Measurements from ENCODE around the gene ST6GALNAC6.

ST6GALNAC6 gene

DNA sequence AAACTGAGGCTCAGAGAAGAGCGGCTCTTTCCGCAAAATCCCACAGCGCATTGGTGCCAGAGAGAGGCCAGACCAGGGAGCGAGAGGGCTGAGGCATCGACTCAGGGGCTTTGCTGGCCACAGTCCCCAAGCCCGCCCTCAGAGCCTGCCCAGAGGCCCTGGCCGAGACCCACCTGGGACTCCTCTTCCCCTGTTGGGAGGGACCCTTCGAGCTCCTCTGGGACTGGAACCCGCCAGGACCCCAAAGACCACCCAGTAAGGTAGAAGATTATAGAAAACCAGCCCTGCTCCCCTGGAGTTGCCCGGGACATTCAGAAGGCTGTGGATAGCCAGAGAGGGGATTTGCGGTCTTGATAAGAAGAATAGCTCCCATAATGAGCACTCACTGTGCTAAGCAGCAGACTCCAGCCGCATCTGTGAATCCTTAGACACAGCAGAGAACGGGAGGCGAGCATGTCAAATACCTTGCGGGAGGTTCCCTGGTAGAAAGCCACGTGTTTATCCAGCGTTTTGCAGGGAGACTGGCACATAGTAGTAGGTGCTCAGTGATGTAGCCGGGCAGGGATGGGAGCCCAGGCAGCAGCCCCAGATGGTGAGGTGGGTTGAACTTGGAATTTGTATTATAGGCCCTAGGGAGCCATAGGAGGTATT lies 21.3 kb downstream of the ST6GALNAC6 start:
- H3K27me3 ChIP-seq (ENCODE audit: control insufficient read depth in 1 of 2, insufficient read depth in 2 of 2, low read length in 2 of 2) = no peaks in the 10 kb centered on the region
- H3K9me3 ChIP-seq (ENCODE audit: control insufficient read depth in 2 of 2, low read length in 2 of 2) = no peaks in the 10 kb centered on the region
- peak overlapping the region; percentile 86 to 91 for H3K4me3 ChIP-seq (ENCODE audit: low read length in 2 of 2)
- peak overlapping the region; percentile 76 to 90 for H3K9ac ChIP-seq (ENCODE audit: low read length in 2 of 2)
- H3K36me3 ChIP-seq (ENCODE audit: control insufficient read depth in 2 of 2, insufficient read depth in 2 of 2, low read length in 2 of 2) = no peaks in the 10 kb centered on the region
- peak overlapping the region; percentile 24 for H3K27ac ChIP-seq (ENCODE audit: low read length)
- peaks cover 49% of the 10 kb centered on the region for H3K4me1 ChIP-seq (ENCODE audit: control insufficient read depth, insufficient read depth, low read length)

DNA sequence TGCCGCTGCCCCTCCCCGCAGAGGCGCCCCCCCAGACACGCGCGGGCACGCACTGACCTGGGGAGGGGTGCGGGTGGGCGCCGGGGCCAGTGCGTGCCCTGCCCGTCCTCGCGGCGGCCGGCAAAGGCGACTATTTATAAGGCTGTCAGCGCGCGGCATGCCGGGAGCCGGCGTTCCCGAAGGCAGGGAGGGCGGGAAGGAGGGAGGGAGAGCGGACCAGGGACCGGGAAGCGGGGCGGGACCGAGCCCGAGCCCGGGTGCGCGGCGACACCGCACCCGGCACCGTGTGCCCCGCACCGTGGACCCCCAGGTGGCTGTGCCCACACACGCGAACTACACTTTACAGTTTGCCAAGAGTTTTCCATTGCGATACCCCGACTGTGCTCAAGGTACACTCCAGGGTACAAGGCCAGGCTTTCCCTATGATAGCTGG lies 21.8 kb downstream of the ST6GALNAC6 start, which contains the start of gene AK1:
TSS of gene AK1 (minus strand) at position 110 of the 433 bp plus-strand sequence. CDS start 3,058 bp downstream, outside the sequence.
- H3K4me3 ChIP-seq (ENCODE audit: low read length in 2 of 2) = peak within 1 kb of the TSS; percentile 86 to 91
- H3K9me3 ChIP-seq (ENCODE audit: control insufficient read depth in 2 of 2, low read length in 2 of 2) = no peaks in the 10 kb centered on the region
- peak within 1 kb of the TSS; percentile 76 to 90 for H3K9ac ChIP-seq (ENCODE audit: low read length in 2 of 2)
- no peaks in the 10 kb centered on the region for H3K27me3 ChIP-seq (ENCODE audit: control insufficient read depth in 1 of 2, insufficient read depth in 2 of 2, low read length in 2 of 2)
- peak within 1 kb of the TSS; percentile 60 for H3K27ac ChIP-seq (ENCODE audit: low read length)
- no peaks in the 10 kb centered on the region for H3K36me3 ChIP-seq (ENCODE audit: control insufficient read depth in 2 of 2, insufficient read depth in 2 of 2, low read length in 2 of 2)
- peaks cover 49% of the 10 kb centered on the region for H3K4me1 ChIP-seq (ENCODE audit: control insufficient read depth, insufficient read depth, low read length)

DNA sequence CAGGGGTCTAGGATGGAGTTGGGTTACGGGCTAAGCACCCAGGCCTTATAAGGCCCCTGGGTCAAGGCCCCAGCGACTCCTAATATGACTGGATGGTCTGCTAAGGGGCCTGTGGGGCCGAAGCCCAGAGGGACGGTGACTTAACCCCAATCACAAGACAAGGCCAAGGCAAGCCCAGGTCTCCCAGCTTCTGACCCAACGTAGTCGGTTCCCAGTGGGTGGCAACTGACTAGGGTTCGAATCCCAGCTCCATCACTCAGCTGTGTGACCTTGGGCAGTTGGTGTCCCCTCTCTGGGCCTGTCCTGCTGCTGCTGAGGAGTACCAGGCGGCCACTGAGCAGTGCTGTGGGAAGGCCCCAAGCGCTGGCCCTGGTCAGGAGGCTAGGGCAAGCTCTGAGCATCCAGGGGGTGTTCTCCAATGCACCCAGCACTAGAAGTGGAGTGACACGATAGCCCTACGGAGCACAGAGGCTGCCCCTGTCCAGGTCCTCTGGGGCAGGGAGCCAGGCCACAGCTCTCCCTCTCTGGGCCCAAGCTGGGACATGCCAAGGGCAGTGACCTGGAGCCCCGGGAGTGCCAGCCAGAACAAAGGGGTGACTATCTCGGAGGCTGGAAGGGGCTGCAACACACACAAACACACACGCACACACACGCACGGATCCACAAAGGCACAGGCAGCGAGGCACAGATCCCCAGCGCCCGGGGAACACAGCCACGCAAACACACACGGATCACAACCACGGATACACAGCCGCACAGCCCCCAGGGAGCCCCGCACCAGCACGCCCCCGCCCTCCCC lies 22.4 kb downstream of the ST6GALNAC6 start:
- H3K36me3 ChIP-seq (ENCODE audit: control insufficient read depth in 2 of 2, insufficient read depth in 2 of 2, low read length in 2 of 2) = peaks cover 0 to 4% of the 10 kb centered on the region in 2 donors
- peaks cover 49% of the 10 kb centered on the region for H3K4me1 ChIP-seq (ENCODE audit: control insufficient read depth, insufficient read depth, low read length)
- H3K27me3 ChIP-seq (ENCODE audit: control insufficient read depth in 1 of 2, insufficient read depth in 2 of 2, low read length in 2 of 2) = no peaks in the 10 kb centered on the region
- peak overlapping the region; percentile 60 for H3K27ac ChIP-seq (ENCODE audit: low read length)
- H3K4me3 ChIP-seq (ENCODE audit: low read length in 2 of 2) = peak overlapping the region; percentile 86 to 91
- peak overlapping the region; percentile 67 to 74 for H3K9ac ChIP-seq (ENCODE audit: low read length in 2 of 2)
- H3K9me3 ChIP-seq (ENCODE audit: control insufficient read depth in 2 of 2, low read length in 2 of 2) = no peaks in the 10 kb centered on the region

DNA sequence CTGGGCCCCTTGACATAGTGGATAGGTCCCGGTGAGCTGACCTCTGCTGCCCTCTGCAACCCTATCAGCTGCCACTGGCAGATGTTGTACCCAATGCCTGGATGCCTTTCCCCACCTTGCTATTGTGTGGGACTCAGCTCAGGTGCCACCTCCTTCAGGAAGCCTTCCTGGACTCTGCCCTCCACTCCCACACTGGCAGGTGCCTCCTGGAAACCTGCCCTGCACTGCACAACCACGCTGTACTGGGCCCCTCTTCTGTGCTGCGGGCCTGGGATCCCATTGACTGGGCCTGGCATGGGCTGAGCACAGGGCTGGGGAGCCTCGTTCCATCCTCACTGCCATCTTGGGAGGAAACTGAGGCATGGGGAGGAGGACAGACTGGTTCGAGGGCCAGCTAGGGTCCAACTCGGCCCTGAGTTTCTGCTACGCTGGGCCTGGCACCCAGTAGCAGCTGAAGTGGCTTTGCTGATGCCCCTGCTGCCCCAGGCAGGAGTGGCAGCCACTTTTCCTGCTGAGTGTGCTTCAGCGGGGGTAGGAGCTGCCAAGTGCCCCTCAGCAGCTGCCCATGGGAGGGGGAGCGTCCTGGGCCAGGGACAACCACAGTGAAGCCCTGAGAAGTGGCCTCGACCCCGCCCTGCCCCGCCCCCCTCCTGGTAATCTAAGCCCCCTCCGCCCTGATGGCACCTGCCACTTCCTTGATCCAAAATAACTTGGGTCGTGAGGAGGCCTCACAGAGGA lies 23.2 kb downstream of the ST6GALNAC6 start:
- no peaks in the 10 kb centered on the region for H3K9me3 ChIP-seq (ENCODE audit: control insufficient read depth in 2 of 2, low read length in 2 of 2)
- H3K27ac ChIP-seq (ENCODE audit: low read length) = peak overlapping the region; percentile 24
- peak overlapping the region; percentile 86 to 91 for H3K4me3 ChIP-seq (ENCODE audit: low read length in 2 of 2)
- H3K4me1 ChIP-seq (ENCODE audit: control insufficient read depth, insufficient read depth, low read length) = peaks cover 49% of the 10 kb centered on the region
- H3K27me3 ChIP-seq (ENCODE audit: control insufficient read depth in 1 of 2, insufficient read depth in 2 of 2, low read length in 2 of 2) = no peaks in the 10 kb centered on the region
- peaks cover under 1 to 10% of the 10 kb centered on the region in 2 donors for H3K36me3 ChIP-seq (ENCODE audit: control insufficient read depth in 2 of 2, insufficient read depth in 2 of 2, low read length in 2 of 2)
- H3K9ac ChIP-seq (ENCODE audit: low read length in 2 of 2) = peak overlapping the region; percentile 67 to 74

DNA sequence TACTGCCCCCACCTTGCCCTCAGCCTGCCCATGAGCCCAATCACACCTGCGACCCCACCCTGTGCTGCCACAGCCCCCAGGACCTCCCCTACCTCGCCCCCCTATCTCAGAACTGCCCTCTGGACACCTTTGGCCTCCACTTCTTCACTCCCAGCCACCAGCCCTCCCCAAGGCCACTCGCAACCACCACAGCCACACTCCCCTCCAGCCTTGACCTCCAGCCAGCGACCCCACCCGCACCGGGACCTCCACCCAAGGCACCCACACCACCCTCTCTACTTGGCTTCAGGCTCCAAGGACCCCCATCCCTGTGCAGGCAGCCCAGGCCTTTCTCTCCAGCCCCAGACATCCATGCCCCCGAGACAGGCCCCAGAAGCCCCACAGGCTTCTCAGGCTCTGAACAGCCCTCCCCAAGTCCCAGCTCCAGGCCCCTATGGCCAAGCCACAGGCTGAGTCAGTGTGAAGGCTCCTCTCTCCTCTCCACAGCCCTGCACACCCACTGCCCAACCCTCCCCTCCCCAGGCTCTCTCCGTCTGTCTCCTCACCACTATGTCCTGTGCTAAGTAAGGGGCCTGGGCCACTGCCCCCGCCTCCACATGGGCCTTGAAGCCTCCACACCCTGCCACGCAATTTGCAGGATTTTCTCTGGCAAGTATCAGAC lies 24.0 kb downstream of the ST6GALNAC6 start:
- H3K27me3 ChIP-seq (ENCODE audit: control insufficient read depth in 1 of 2, insufficient read depth in 2 of 2, low read length in 2 of 2) = no peaks in the 10 kb centered on the region
- H3K27ac ChIP-seq (ENCODE audit: low read length) = peak overlapping the region; percentile 24
- no peaks in the 10 kb centered on the region for H3K9me3 ChIP-seq (ENCODE audit: control insufficient read depth in 2 of 2, low read length in 2 of 2)
- H3K9ac ChIP-seq (ENCODE audit: low read length in 2 of 2) = peak overlapping the region; percentile 21 to 41
- H3K4me3 ChIP-seq (ENCODE audit: low read length in 2 of 2) = peak overlapping the region in 1 of 2 donors; percentile 86
- peaks cover 7 to 18% of the 10 kb centered on the region in 2 donors for H3K36me3 ChIP-seq (ENCODE audit: control insufficient read depth in 2 of 2, insufficient read depth in 2 of 2, low read length in 2 of 2)
- peaks cover 49% of the 10 kb centered on the region for H3K4me1 ChIP-seq (ENCODE audit: control insufficient read depth, insufficient read depth, low read length)

DNA sequence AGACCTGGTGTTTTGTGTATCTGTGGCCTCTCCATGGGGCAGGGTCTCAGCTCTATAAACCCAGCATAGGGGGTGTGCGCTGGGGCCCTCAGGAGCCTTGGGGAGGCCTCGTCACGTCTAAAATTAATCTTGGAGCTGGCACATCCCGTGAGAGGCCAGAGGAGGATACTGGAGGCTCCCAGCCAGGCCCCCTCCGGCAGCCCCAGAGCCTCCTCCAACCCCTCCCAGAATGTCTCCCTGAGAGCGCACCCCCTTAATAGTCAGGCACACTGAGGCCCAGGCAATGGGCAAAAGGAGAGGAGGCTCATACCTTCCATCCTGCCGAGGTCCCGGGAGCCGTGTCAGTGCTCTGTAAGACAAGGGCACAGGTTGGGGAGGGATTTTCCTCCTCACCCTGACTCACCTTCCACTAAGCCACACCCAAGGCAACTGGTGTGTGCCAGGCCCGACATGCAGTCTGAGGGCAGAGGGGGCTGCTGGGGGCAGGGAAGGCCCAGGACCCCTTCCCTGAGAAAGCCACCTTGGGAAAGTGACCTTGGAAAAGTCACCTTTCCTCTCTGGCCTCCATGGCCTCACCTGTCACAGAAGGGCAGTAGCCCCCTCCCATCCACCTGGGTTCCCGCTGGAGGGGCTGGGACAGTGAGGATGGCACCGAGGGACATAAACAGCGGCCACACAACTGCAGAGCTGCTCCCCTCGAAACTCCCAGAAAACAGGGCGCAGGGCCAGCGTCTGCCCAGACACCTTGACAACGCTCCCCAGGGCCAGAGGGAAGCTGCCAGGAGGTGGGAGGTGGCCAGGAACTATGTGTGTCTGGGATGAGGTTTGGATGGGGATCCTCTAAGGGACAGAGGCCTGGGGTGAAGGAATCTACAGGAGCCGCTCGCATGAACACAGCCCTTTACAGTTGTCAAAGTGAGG lies 24.8 kb downstream of the ST6GALNAC6 start:
- H3K9me3 ChIP-seq (ENCODE audit: control insufficient read depth in 2 of 2, low read length in 2 of 2) = no peaks in the 10 kb centered on the region
- H3K4me3 ChIP-seq (ENCODE audit: low read length in 2 of 2) = peak overlapping the region; percentile 22 to 49
- peak overlapping the region; percentile 36 to 50 for H3K9ac ChIP-seq (ENCODE audit: low read length in 2 of 2)
- H3K27me3 ChIP-seq (ENCODE audit: control insufficient read depth in 1 of 2, insufficient read depth in 2 of 2, low read length in 2 of 2) = no peaks in the 10 kb centered on the region
- H3K36me3 ChIP-seq (ENCODE audit: control insufficient read depth in 2 of 2, insufficient read depth in 2 of 2, low read length in 2 of 2) = peaks cover 7 to 19% of the 10 kb centered on the region in 2 donors
- peak overlapping the region; percentile 31 for H3K27ac ChIP-seq (ENCODE audit: low read length)
- peaks cover 51% of the 10 kb centered on the region for H3K4me1 ChIP-seq (ENCODE audit: control insufficient read depth, insufficient read depth, low read length)

DNA sequence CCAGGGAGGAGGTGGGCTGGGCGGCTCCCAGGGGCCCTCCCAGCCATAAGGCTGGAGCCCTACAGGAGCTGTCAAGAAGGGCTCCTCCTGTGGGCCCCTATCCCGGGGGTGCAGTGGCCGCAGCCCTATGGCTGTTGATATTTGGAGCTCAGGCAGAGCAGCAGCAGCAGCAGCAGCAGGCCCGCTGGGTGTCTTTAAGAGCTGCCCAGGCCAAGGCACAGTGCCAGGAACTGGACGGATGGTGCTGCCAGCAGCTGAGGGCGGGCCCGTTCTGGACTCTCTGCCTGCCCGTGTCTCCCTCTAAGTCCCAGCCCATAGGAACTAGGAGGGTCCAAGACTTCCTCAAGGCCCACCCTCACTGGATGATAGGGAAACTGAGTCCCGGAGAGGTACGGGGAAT lies 25.5 kb downstream of the ST6GALNAC6 start:
- Histone ChIP-seq H3K4me3 (ENCODE audit: low read length in 2 of 2) (peak overlapping the region; percentile 22 to 49), H3K27me3 (ENCODE audit: control insufficient read depth in 1 of 2, insufficient read depth in 2 of 2, low read length in 2 of 2) (no peaks in the 10 kb centered on the region), H3K9me3 (ENCODE audit: control insufficient read depth in 2 of 2, low read length in 2 of 2) (no peaks in the 10 kb centered on the region), H3K4me1 (ENCODE audit: control insufficient read depth, insufficient read depth, low read length) (peaks cover 51% of the 10 kb centered on the region), H3K36me3 (ENCODE audit: control insufficient read depth in 2 of 2, insufficient read depth in 2 of 2, low read length in 2 of 2) (peaks cover 7 to 26% of the 10 kb centered on the region in 2 donors), H3K9ac (ENCODE audit: low read length in 2 of 2) (peak overlapping the region in 1 of 2 donors; percentile 50), H3K27ac (ENCODE audit: low read length) (peak overlapping the region; percentile 31)

DNA sequence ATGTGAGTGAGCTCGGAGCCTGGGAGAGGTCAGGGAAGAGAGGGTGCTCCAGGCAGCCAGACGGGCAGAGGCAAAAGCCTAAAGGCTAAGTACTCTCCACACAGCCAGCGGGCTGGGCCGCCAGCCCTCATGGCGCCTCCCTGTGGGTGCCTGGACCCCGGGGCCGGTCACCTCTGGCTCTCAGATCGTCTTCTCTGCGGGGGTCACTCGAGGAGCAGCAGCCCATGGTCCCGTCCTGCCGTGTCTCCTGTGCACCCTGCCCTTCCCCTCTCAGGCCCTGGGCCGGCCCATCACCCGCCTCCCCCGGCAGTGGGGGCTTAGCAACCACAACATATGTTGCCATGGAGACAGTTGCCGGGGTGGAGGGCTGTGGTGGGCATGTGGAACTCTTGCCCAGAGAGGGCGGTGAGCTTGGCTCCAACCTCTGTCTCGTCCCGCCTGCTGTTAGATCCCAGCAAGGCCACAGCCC lies 26.1 kb downstream of the ST6GALNAC6 start:
- peaks cover 48% of the 10 kb centered on the region for H3K4me1 ChIP-seq (ENCODE audit: control insufficient read depth, insufficient read depth, low read length)
- H3K4me3 ChIP-seq (ENCODE audit: low read length in 2 of 2) = no peak overlapping the region
- peaks cover 8 to 29% of the 10 kb centered on the region in 2 donors for H3K36me3 ChIP-seq (ENCODE audit: control insufficient read depth in 2 of 2, insufficient read depth in 2 of 2, low read length in 2 of 2)
- H3K27me3 ChIP-seq (ENCODE audit: control insufficient read depth in 1 of 2, insufficient read depth in 2 of 2, low read length in 2 of 2) = no peaks in the 10 kb centered on the region
- H3K9me3 ChIP-seq (ENCODE audit: control insufficient read depth in 2 of 2, low read length in 2 of 2) = no peaks in the 10 kb centered on the region
- H3K27ac ChIP-seq (ENCODE audit: low read length) = peak overlapping the region; percentile 31
- no peak overlapping the region for H3K9ac ChIP-seq (ENCODE audit: low read length in 2 of 2)

DNA sequence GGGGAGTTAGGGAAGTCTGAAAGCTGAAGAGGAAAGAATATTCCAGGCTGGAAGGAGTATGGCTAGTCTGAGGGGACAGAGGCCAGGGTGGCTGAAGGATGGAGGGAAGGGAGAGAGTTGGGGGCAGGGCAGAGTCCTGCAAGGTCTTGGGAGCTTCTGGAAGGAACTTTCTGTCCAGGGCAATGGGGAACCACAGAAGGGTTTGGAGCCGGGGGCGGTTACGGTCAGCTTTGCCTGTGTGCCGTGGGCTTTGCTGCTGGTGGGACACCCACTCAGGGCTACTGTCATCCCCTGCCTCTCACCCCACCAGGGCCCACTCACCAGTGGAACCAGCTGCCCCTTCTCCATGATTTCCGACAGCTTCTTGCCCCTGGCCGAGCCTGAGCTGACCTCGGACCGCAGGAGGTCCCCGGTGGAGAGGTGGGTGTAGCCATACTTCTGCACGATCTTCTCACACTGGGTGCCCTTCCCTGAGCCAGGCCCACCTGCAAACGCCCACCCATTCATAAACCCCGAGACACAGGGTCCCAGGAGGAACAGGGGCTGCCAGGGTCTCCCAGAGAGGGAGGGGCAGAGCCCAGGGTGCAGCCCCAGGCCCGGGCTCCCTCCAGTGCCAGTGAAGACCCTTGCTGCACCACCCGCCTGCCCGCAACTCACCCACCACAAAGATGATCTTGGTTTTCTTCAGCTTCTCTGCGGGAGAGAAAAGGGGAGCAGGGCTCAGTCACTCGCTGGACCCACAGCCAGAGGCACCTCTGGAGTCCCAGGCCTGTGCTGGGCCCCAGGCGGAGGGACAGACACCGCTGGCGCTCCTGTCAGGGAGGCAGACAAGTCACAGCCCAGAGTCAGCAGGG lies 26.8 kb downstream of the ST6GALNAC6 start:
- Histone ChIP-seq H3K4me3 (ENCODE audit: low read length in 2 of 2) (no peak overlapping the region), H3K27me3 (ENCODE audit: control insufficient read depth in 1 of 2, insufficient read depth in 2 of 2, low read length in 2 of 2) (no peaks in the 10 kb centered on the region), H3K36me3 (ENCODE audit: control insufficient read depth in 2 of 2, insufficient read depth in 2 of 2, low read length in 2 of 2) (peaks cover 12 to 34% of the 10 kb centered on the region in 2 donors), H3K9ac (ENCODE audit: low read length in 2 of 2) (no peak overlapping the region), H3K4me1 (ENCODE audit: control insufficient read depth, insufficient read depth, low read length) (peaks cover 41% of the 10 kb centered on the region), H3K27ac (ENCODE audit: low read length) (no peak overlapping the region), H3K9me3 (ENCODE audit: control insufficient read depth in 2 of 2, low read length in 2 of 2) (no peaks in the 10 kb centered on the region)
